Right lobe of liver (tissue), 6 donors: ENCODE data around the gene SYNE2. TPM values are rescaled to one million over a fixed set of nuclear protein-coding genes. Genes with fewer than 3 reads are reported as not detected.
"Not testable (repeated sequence)": the region's sequence is repeated elsewhere in the genome, so short reads cannot be mapped to it uniquely, and the experiment has no call there.

Experiments used
- ATAC-seq, 4 donors: fragments of 200-7000 bp; cut with Tn5 transposase; one replicate each; pipeline ENCODE4 v1.9.1; 2020; ENCODE audit warnings: mild to moderate bottlenecking in 4 of 4, moderate library complexity in 4 of 4
- DNase-seq, 3 donors: peaks; one replicate each; pipeline ENCODE4 v3.0.0-alpha.2; 2020
- H3K27ac ChIP-seq, 3 donors: fragments of 200-600 bp; one replicate each; pipeline ENCODE4 v1.8.0; 2022
- H3K27me3 ChIP-seq, 2 donors: fragments of 200-600 bp; one replicate each; pipeline ENCODE4 v1.8.0; 2022
- H3K36me3 ChIP-seq, 4 donors: fragments of 200-600 bp; sonication (generic) in 1 of 4; one replicate each; pipeline versions ENCODE4 v1.5.1 to v1.8.0; 2017 to 2022; ENCODE audit warnings: control low read depth in 1 of 4
- H3K4me1 ChIP-seq, 4 donors: fragments of 200-600 bp; sonication (generic) in 1 of 4; one replicate each; pipeline versions ENCODE4 v1.5.1 to v1.8.0; 2017 to 2022; ENCODE audit warnings: control low read depth in 1 of 4
- H3K4me3 ChIP-seq, 3 donors: fragments of 200-600 bp; one replicate each; pipeline ENCODE4 v1.8.0; 2022
- H3K9me3 ChIP-seq, 4 donors: fragments of 200-600 bp; sonication (generic) in 1 of 4; one replicate each; pipeline versions ENCODE4 v1.5.1 to v1.8.0; 2017 to 2022; ENCODE audit warnings: control low read depth in 1 of 4
- POLR2A ChIP-seq: fragments of 450-650 bp; IDR thresholded peaks from one replicate; pipeline ENCODE4 v1.6.1; 2017; ENCODE audit warnings: antibody characterized with exemption, mild to moderate bottlenecking
- WGBS: methylation state at CpG from one replicate; pipeline ENCODE4 v1.1.6; 2018; ENCODE audit warnings: low coverage, low lambda C conversion rate; ENCODE audit not compliant: insufficient coverage; ENCODE audit errors: missing lambda C conversion rate; 5-methylcytosine and 5-hydroxymethylcytosine counted together
- intact Hi-C, 2 donors: fragments of 100-400 bp; cut with DNase I; formaldehyde crosslinking; loops; one replicate each; pipeline versions ENCODE4 v1.11.2 to v1.14.1; 2022
- total RNA-seq, 6 experiments: library from RNA; depleted of rRNA in 2 of 6; stranded (reverse); fragments of >200 nt in 2 of 6; fragmentation: NEBNext Ultra II Directional in 3 of 6; extraction: Animal tissue kit (Norgen Biotek cat#: 25700) in 3 of 6; gene quantifications; one replicate each; pipeline versions ENCODE4 v1.1.0 to v1.2.4, GENCODE V29; 2016 to 2023
- TF ChIP-seq, protein P1 (sequence below), 4 donors: fragments of 200-600 bp in 3 of 4; fragments of 450-650 bp in 1 of 4; IDR thresholded peaks; one replicate each; pipeline versions ENCODE4 v1.5.1 to v1.8.0; 2016 to 2022; ENCODE audit warnings: antibody characterized with exemption in 4 of 4, mild to moderate bottlenecking in 2 of 4
- donor health status: DM: no; HTN: yes; CAD: no.
- donor health status: DM: no; HTN: no; CAD: no.
- donor health status: DM: no; HTN: no; CAD: no.
- donor health status: DM: no; HTN: yes; CAD: no.
- donor health status: DM: no; HTN: yes; CAD: no.

SYNE2 gene
- total RNA-seq, 6 experiments from 2014 or later: 34.6 to 118 (median 47.8) TPM

DNA sequence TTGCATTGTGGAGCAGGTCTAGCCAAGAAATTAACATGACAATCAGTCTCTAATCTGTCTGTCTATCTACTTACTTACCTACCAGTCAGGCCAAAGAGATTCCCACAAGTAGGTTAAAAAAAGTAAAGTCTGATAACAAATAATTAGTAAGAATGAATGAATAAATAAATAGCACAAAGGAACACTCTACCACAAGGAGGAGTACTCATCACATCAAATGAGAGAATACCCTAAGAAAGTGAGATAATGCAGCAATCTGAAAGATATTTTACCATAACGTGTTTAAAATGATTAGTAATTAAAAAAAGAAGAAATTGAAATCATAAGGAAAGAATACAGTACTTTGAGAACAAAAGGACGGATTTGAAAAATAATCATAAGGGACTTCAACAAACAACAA lies 187.2 kb downstream of the SYNE2 start:
- ATAC-seq: no peak
- Histone ChIP-seq H3K4me3 (no peak overlapping the region), H3K27ac (no peak overlapping the region), H3K27me3 (no peaks in the 10 kb centered on the region), H3K4me1 (no peaks in the 10 kb centered on the region), H3K9me3 (no peaks in the 10 kb centered on the region), H3K36me3 (no peaks in the 10 kb centered on the region)
- intact Hi-C loops: no loop called here
- no peak for DNase-seq
- TF ChIP-seq POLR2A: no peak
- TF ChIP-seq, protein P1, sequence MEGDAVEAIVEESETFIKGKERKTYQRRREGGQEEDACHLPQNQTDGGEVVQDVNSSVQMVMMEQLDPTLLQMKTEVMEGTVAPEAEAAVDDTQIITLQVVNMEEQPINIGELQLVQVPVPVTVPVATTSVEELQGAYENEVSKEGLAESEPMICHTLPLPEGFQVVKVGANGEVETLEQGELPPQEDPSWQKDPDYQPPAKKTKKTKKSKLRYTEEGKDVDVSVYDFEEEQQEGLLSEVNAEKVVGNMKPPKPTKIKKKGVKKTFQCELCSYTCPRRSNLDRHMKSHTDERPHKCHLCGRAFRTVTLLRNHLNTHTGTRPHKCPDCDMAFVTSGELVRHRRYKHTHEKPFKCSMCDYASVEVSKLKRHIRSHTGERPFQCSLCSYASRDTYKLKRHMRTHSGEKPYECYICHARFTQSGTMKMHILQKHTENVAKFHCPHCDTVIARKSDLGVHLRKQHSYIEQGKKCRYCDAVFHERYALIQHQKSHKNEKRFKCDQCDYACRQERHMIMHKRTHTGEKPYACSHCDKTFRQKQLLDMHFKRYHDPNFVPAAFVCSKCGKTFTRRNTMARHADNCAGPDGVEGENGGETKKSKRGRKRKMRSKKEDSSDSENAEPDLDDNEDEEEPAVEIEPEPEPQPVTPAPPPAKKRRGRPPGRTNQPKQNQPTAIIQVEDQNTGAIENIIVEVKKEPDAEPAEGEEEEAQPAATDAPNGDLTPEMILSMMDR (IDR thresholded peaks at IDR 0.05): peak in 2 of 4 donors; percentile 17 to 20
- WGBS: 85% methylated on average over 2 of the region's 2 CpGs

DNA sequence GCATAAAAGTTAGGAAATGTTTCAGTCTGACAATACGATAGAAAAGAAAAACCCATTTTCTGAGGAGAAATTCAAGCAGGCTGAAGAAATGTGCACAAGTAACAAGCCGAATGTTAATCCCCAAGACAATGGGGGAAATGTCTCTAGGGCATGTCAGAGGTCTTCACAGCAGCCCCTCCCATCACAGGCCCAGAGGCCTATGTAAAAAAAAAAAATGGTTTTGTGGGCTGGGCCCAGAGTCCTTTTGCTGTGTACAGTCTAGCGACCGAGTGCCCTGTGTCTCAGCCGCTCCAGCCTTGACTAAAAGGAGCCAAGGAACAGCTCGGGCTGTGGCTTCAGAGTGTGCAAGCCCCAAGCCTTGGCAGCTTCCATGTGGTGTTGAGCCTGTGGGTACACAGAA lies 190.5 kb downstream of the SYNE2 start:
- H3K27me3 ChIP-seq, DNase-seq, ATAC-seq, H3K36me3 ChIP-seq, H3K4me1 ChIP-seq, intact Hi-C loops, H3K9me3 ChIP-seq, H3K27ac ChIP-seq, H3K4me3 ChIP-seq: not testable (repeated sequence)
- WGBS: 99% methylated on average over 6 of the region's 6 CpGs

DNA sequence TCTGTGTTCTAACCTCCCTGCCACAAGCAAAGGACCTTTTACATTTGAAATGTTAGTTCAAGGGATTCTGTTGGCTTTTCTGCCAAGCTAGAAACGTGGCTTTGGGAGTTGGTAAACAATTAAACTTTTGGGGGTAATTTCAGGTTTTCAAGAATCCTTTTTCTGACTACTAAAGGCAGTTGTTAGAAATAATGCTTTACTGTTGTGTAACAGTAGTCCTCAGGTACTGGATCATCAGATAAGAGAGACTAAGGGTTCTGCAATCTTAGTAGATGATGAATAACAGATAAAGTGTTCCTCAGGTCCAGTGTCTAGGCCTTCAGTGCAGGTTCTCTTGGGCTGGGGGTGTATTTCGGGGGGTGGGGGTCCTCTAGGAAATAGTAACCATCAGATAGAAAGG lies 192.3 kb downstream of the SYNE2 start:
- Histone ChIP-seq H3K27me3 (no peaks in the 10 kb centered on the region), H3K4me3 (no peak overlapping the region), H3K4me1 (no peaks in the 10 kb centered on the region), H3K9me3 (no peaks in the 10 kb centered on the region), H3K27ac (no peak overlapping the region), H3K36me3 (no peaks in the 10 kb centered on the region)
- intact Hi-C loops: no loop called here
- DNase-seq (no peak), ATAC-seq (no peak)
- WGBS: 31% methylated on average over 1 of the region's 2 CpGs
- TF ChIP-seq, protein P1 (IDR thresholded peaks at IDR 0.05): no peak
- TF ChIP-seq POLR2A: no peak

DNA sequence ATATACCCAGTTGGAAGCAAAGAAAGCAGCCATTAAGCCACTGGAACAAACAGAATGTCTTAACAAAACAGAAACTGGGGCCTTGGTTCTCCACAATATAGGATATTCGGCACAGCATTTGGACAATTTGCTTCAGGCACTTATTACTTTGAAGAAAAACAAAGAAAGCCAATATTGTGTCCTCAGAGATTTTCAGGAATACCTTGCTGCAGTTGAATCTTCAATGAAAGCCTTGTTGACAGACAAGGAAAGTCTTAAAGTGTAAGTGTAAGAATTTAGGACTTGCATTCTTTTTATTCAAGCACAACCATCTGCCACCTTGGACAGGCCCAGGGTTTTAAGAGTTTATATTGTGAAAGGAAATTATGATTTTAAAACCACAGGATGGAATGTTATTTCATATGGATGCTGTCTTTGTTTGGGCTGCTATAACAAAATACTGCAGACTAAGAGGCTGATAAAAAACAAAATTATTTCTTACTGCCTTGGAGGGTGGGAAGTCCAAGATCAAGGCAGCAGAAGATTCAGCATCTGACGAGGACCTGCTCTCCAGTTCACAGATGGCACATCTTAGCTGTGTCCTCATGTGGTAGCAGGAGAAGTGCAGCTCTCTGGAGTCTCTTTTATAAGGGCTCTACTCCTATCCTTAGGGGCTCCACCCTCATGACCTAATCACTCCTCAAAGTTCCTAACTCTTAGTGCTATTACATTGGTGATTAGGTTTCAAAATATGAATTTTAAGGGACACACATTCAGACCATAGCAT lies 197.0 kb downstream of the SYNE2 start:
- Histone ChIP-seq H3K27ac (no peak overlapping the region), H3K4me1 (no peaks in the 10 kb centered on the region), H3K27me3 (no peaks in the 10 kb centered on the region), H3K36me3 (no peaks in the 10 kb centered on the region), H3K4me3 (no peak overlapping the region), H3K9me3 (no peaks in the 10 kb centered on the region)
- ATAC-seq (no peak), DNase-seq (no peak)
- TF ChIP-seq, protein P1 (IDR thresholded peaks at IDR 0.05): no peak
- TF ChIP-seq POLR2A: no peak
- intact Hi-C loops: no loop called here
- WGBS: 91% methylated on average over 2 of the region's 2 CpGs

DNA sequence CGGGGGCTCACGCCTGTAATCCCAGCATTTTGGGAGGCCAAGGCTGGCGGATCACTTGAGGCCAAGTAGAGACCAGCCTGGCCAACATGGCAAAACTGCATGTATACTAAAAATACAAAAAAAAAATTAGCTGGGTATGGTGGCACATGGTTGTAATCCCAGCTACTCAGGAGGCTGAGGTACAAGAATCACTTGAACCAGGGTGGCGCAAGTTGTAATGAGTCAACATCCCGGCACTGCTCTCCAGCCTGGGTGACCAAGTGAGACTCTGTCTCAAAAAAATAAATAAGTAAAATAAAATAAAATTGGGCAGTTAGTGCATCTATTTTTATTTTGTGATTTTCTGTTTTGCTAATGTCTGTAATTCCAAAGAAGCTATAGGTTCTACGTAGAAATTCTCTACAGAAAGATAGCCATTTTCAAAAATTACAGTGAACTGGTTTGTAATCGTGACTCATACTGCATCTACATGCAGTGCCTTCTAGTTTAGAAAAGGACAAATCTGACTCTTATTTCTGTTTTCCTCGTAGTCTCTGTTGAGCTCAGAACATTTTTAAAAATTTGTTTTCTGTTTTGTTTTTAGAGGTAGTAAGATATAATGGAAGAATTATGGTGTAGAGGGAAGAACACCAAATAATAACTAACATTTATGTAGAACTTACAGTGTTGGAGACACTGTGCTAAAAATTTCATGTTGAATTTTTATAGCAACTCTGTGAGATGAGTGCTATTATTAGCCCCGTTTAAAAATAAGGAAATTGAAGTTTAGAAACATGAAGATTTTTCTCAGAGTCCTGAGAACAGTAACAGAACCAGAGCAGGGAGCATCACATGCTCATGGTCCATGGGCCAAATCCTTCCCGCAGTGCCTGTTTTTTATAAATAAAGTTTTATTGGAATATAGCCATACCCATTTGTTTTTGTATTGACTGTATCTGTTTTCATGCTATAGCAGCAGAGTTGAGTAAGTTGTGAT lies 201.2 kb downstream of the SYNE2 start:
- H3K4me1 ChIP-seq: no peaks in the 10 kb centered on the region
- TF ChIP-seq, protein P1 (IDR thresholded peaks at IDR 0.05): no peak
- TF ChIP-seq POLR2A: no peak
- H3K4me3 ChIP-seq: no peak overlapping the region
- 84% methylated on average over 7 of the region's 10 CpGs for WGBS
- H3K36me3 ChIP-seq: no peaks in the 10 kb centered on the region
- H3K27me3 ChIP-seq: no peaks in the 10 kb centered on the region
- ATAC-seq (no peak), DNase-seq (no peak)
- H3K27ac ChIP-seq: no peak overlapping the region
- intact Hi-C loops: no loop called here
- no peaks in the 10 kb centered on the region for H3K9me3 ChIP-seq
